Ishikawa (cell line): ENCODE measurements around the gene MTCH2.

Experiments
- CEBPB ChIP-seq: IDR thresholded peaks from 2 replicates; pipeline ENCODE4 v1.6.1; 2012
- EGR1 ChIP-seq: IDR thresholded peaks from 2 replicates; pipeline ENCODE4 v1.6.1; 2012
- EP300 ChIP-seq: IDR thresholded peaks from 2 replicates; pipeline ENCODE4 v1.6.1; 2012; ENCODE audit warnings: borderline replicate concordance
- FOXM1 ChIP-seq: IDR thresholded peaks from 2 replicates; pipeline ENCODE4 v1.6.1; 2012; ENCODE audit warnings: low read depth, borderline replicate concordance
- NFIC ChIP-seq: IDR thresholded peaks from 2 replicates; pipeline ENCODE4 v1.6.1; 2012
- RAD21 ChIP-seq: IDR thresholded peaks from 2 replicates; pipeline ENCODE4 v1.6.1; 2012; ENCODE audit warnings: low read depth
- TAF1 ChIP-seq: IDR thresholded peaks from 2 replicates; pipeline ENCODE4 v1.6.1; 2012; ENCODE audit warnings: low read depth, mild to moderate bottlenecking
- ZBTB7A ChIP-seq: IDR thresholded peaks from 2 replicates; pipeline ENCODE4 v1.6.1; 2012; ENCODE audit warnings: low read depth
- TF ChIP-seq, protein P1 (sequence below): IDR thresholded peaks from 2 replicates; pipeline ENCODE4 v1.6.1; 2012; ENCODE audit warnings: low read depth, mild to moderate bottlenecking
- TF ChIP-seq, protein P2 (sequence below): IDR thresholded peaks from 2 replicates; pipeline ENCODE4 v1.6.1; 2012

DNA sequence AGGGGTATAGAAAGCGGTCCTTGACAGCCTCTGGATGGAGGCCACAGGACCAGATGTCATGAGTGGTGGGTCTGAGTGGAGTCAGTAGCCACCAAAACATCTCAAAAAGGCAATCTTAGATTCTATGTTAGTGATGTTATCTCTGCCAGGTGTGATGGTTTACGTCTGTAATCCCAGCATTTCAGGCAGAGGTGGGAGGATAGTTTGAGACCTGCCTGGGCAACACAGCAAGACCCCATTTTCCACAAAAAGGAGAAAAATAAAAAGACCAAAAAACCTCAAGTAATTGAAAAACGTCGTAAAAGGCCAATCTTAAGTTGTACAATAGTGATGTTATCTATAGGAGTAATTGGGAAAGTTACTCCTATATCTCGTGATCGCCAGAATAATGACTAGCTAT is 3.7 kb upstream of the MTCH2 start:
- TF ChIP-seq CEBPB = no peak
- no peak for TF ChIP-seq RAD21
- TF ChIP-seq EP300 = no peak
- TF ChIP-seq, protein P1, sequence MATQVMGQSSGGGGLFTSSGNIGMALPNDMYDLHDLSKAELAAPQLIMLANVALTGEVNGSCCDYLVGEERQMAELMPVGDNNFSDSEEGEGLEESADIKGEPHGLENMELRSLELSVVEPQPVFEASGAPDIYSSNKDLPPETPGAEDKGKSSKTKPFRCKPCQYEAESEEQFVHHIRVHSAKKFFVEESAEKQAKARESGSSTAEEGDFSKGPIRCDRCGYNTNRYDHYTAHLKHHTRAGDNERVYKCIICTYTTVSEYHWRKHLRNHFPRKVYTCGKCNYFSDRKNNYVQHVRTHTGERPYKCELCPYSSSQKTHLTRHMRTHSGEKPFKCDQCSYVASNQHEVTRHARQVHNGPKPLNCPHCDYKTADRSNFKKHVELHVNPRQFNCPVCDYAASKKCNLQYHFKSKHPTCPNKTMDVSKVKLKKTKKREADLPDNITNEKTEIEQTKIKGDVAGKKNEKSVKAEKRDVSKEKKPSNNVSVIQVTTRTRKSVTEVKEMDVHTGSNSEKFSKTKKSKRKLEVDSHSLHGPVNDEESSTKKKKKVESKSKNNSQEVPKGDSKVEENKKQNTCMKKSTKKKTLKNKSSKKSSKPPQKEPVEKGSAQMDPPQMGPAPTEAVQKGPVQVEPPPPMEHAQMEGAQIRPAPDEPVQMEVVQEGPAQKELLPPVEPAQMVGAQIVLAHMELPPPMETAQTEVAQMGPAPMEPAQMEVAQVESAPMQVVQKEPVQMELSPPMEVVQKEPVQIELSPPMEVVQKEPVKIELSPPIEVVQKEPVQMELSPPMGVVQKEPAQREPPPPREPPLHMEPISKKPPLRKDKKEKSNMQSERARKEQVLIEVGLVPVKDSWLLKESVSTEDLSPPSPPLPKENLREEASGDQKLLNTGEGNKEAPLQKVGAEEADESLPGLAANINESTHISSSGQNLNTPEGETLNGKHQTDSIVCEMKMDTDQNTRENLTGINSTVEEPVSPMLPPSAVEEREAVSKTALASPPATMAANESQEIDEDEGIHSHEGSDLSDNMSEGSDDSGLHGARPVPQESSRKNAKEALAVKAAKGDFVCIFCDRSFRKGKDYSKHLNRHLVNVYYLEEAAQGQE = no peak
- TF ChIP-seq, protein P2, sequence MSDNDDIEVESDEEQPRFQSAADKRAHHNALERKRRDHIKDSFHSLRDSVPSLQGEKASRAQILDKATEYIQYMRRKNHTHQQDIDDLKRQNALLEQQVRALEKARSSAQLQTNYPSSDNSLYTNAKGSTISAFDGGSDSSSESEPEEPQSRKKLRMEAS = no peak
- no peak for TF ChIP-seq TAF1
- no peak for TF ChIP-seq FOXM1
- no peak for TF ChIP-seq EGR1
- TF ChIP-seq NFIC = no peak
- TF ChIP-seq ZBTB7A = no peak
